SK-N-SH treated with all-trans-retinoic acid at 6 μM for 48 hours (cell line): ENCODE data around the gene HES3.

Experiments used
- ATAC-seq: fragments of 200-7000 bp; cut with Tn5 transposase; 3 replicates; pipeline ENCODE4 v1.9.1; 2020; ENCODE audit warnings: mild to moderate bottlenecking, moderate library complexity
- ARNTL ChIP-seq: fragments of 450-650 bp; formaldehyde crosslinking; IDR thresholded peaks from 2 replicates; pipeline ENCODE4 v1.5.0; 2020; ENCODE audit warnings: low read depth, mild to moderate bottlenecking, moderate library complexity, borderline replicate concordance
- BACH2 ChIP-seq: fragments of 250-450 bp; sonication (Bioruptor Pico); IDR thresholded peaks from 2 replicates; pipeline ENCODE4 v1.9.0; 2021; ENCODE audit warnings: mild to moderate bottlenecking, borderline replicate concordance
- CSDC2 ChIP-seq: fragments of 250-450 bp; sonication (Bioruptor Pico); IDR thresholded peaks from 2 replicates; pipeline ENCODE4 v1.5.0; 2020; ENCODE audit warnings: mild to moderate bottlenecking, moderate library complexity
- ESRRG ChIP-seq: fragments of 250-450 bp; sonication (Bioruptor Pico); IDR thresholded peaks from 2 replicates; pipeline ENCODE4 v1.6.1; 2021; ENCODE audit warnings: mild to moderate bottlenecking
- GLIS3 ChIP-seq: fragments of 250-450 bp; sonication (Bioruptor Pico); IDR thresholded peaks from 2 replicates; pipeline ENCODE4 v1.5.0; 2020; ENCODE audit warnings: mild to moderate bottlenecking, moderate library complexity
- ISL1 ChIP-seq: fragments of 250-450 bp; sonication (Bioruptor Pico); IDR thresholded peaks from 2 replicates; pipeline ENCODE4 v2.1.2; 2022; ENCODE audit warnings: mild to moderate bottlenecking, moderate library complexity
- OSR1 ChIP-seq: fragments of 250-450 bp; sonication (Bioruptor Pico); IDR thresholded peaks from 2 replicates; pipeline ENCODE4 v1.8.0; 2022; ENCODE audit warnings: moderate library complexity, mild to moderate bottlenecking, inconsistent platforms
- PPARA ChIP-seq: fragments of 250-450 bp; sonication (Bioruptor Pico); IDR thresholded peaks from 2 replicates; pipeline ENCODE4 v1.5.0; 2020; ENCODE audit warnings: mild to moderate bottlenecking, borderline replicate concordance
- RARB ChIP-seq: fragments of 250-450 bp; sonication (Bioruptor Pico); IDR thresholded peaks from 2 replicates; pipeline ENCODE4 v1.8.0; 2021; ENCODE audit warnings: mild to moderate bottlenecking, moderate library complexity
- SNAI2 ChIP-seq: fragments of 250-450 bp; sonication (Bioruptor Pico); IDR thresholded peaks from 2 replicates; pipeline ENCODE4 v1.5.0; 2020; ENCODE audit warnings: mild to moderate bottlenecking, moderate library complexity
- TCF4 ChIP-seq: fragments of 250-450 bp; sonication (Bioruptor Pico); IDR thresholded peaks from 2 replicates; pipeline ENCODE4 v1.8.0; 2021; ENCODE audit warnings: mild to moderate bottlenecking, moderate library complexity, borderline replicate concordance
- TOX ChIP-seq: fragments of 250-450 bp; sonication (Bioruptor Pico); IDR thresholded peaks from 2 replicates; pipeline ENCODE4 v1.8.0; 2021; ENCODE audit warnings: mild to moderate bottlenecking, moderate library complexity, borderline replicate concordance
- ZC3H10 ChIP-seq: fragments of 250-450 bp; sonication (Bioruptor Pico); IDR thresholded peaks from 2 replicates; pipeline ENCODE4 v1.5.1; 2021; ENCODE audit warnings: mild to moderate bottlenecking, moderate library complexity
- ZFP3 ChIP-seq: fragments of 250-450 bp; sonication (Bioruptor Pico); IDR thresholded peaks from 2 replicates; pipeline ENCODE4 v1.5.0; 2020; ENCODE audit warnings: mild to moderate bottlenecking, moderate library complexity
- ZFP30 ChIP-seq: fragments of 450-650 bp; formaldehyde crosslinking; IDR thresholded peaks from 2 replicates; pipeline ENCODE4 v1.5.0; 2022; ENCODE audit warnings: mild to moderate bottlenecking, moderate library complexity
- ZNF565 ChIP-seq: fragments of 450-650 bp; formaldehyde crosslinking; conservative IDR thresholded peaks from 2 replicates; pipeline ENCODE4 v1.5.0; 2020; ENCODE audit warnings: low read depth, mild to moderate bottlenecking, moderate library complexity
- ZNF70 ChIP-seq: fragments of 450-650 bp; formaldehyde crosslinking; IDR thresholded peaks from 2 replicates; pipeline ENCODE4 v1.5.0; 2020; ENCODE audit warnings: mild to moderate bottlenecking, moderate library complexity
- ZNF8 ChIP-seq: fragments of 450-650 bp; formaldehyde crosslinking; IDR thresholded peaks from 2 replicates; pipeline ENCODE4 v1.5.0; 2020; ENCODE audit warnings: mild to moderate bottlenecking, moderate library complexity
- TF ChIP-seq, protein P1 (sequence below): fragments of 250-450 bp; sonication (Bioruptor Pico); IDR thresholded peaks from 2 replicates; pipeline ENCODE4 v1.8.0; 2020; ENCODE audit warnings: mild to moderate bottlenecking, moderate library complexity, borderline replicate concordance
- TF ChIP-seq, protein P2 (sequence below): fragments of 250-450 bp; sonication (Bioruptor Pico); IDR thresholded peaks from 2 replicates; pipeline ENCODE4 v1.5.1; 2020; ENCODE audit warnings: low read depth, mild to moderate bottlenecking, moderate library complexity
- TF ChIP-seq, protein P3 (sequence below): fragments of 250-450 bp; sonication (Bioruptor Pico); IDR thresholded peaks from 2 replicates; pipeline ENCODE4 v1.8.0; 2021; ENCODE audit warnings: low read depth, mild to moderate bottlenecking, moderate library complexity, borderline replicate concordance
- TF ChIP-seq, protein P4 (sequence below): fragments of 250-450 bp; sonication (Bioruptor Pico); IDR thresholded peaks from 2 replicates; pipeline ENCODE4 v1.5.1; 2021; ENCODE audit warnings: mild to moderate bottlenecking, moderate library complexity
- TF ChIP-seq, protein P5 (sequence below): fragments of 250-450 bp; sonication (Bioruptor Pico); IDR thresholded peaks from 2 replicates; pipeline ENCODE4 v1.5.0; 2020; ENCODE audit warnings: mild to moderate bottlenecking, moderate library complexity

HES3 gene

DNA sequence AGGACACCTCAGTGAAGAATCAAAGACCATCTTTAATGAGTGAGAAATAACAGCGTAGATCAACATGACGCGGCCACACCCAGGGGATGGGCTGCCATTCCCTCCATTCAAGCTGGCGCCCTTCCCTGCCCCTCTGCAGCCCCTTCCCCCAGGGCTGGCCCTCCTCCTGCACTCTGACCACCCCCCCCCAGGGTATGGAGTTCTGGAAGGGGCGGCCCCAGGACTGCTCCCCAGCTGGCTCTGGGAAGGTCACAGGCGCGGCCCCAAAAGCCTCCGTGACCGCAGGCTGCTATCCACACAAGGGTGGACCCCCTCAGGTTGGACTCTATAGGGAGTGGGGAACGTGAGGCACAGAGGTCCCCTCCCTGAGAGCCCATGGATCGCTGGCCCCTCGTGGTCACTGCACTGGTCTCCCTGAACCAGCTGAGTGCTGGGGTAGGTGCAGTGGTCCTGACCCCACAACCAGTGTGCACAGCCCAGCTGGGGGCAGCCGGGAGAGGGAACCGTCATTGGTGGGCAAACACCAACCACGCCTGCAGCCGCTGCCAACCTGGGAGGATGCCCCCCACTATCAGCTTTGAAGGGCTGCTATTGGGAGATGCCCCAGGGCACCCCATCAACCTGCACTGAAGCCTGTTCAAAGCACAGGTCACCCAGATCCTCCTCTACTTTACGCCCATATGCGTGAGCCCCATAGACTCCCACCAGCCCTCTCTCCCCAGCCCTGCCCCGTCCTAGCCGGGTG is 33.0 kb downstream of the HES3 start:
- ATAC-seq = no peak
- TF ChIP-seq, protein P1, sequence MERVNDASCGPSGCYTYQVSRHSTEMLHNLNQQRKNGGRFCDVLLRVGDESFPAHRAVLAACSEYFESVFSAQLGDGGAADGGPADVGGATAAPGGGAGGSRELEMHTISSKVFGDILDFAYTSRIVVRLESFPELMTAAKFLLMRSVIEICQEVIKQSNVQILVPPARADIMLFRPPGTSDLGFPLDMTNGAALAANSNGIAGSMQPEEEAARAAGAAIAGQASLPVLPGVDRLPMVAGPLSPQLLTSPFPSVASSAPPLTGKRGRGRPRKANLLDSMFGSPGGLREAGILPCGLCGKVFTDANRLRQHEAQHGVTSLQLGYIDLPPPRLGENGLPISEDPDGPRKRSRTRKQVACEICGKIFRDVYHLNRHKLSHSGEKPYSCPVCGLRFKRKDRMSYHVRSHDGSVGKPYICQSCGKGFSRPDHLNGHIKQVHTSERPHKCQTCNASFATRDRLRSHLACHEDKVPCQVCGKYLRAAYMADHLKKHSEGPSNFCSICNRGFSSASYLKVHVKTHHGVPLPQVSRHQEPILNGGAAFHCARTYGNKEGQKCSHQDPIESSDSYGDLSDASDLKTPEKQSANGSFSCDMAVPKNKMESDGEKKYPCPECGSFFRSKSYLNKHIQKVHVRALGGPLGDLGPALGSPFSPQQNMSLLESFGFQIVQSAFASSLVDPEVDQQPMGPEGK (CRISPR knock-in tag) = no peak
- TF ChIP-seq SNAI2 (no peak), OSR1 (CRISPR knock-in tag) (no peak), ZC3H10 (CRISPR knock-in tag) (no peak), GLIS3 (CRISPR knock-in tag) (no peak), ARNTL (CRISPR knock-in tag) (no peak), CSDC2 (no peak), ZNF8 (CRISPR knock-in tag) (no peak), ZFP3 (no peak), PPARA (no peak), ISL1 (CRISPR knock-in tag) (no peak), ZNF70 (CRISPR knock-in tag) (no peak), ZNF565 (CRISPR knock-in tag) (no peak)
- TF ChIP-seq, protein P2, sequence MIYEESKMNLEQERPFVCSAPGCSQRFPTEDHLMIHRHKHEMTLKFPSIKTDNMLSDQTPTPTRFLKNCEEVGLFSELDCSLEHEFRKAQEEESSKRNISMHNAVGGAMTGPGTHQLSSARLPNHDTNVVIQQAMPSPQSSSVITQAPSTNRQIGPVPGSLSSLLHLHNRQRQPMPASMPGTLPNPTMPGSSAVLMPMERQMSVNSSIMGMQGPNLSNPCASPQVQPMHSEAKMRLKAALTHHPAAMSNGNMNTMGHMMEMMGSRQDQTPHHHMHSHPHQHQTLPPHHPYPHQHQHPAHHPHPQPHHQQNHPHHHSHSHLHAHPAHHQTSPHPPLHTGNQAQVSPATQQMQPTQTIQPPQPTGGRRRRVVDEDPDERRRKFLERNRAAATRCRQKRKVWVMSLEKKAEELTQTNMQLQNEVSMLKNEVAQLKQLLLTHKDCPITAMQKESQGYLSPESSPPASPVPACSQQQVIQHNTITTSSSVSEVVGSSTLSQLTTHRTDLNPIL = no peak
- TF ChIP-seq, all 23 proteins: peak for 0

DNA sequence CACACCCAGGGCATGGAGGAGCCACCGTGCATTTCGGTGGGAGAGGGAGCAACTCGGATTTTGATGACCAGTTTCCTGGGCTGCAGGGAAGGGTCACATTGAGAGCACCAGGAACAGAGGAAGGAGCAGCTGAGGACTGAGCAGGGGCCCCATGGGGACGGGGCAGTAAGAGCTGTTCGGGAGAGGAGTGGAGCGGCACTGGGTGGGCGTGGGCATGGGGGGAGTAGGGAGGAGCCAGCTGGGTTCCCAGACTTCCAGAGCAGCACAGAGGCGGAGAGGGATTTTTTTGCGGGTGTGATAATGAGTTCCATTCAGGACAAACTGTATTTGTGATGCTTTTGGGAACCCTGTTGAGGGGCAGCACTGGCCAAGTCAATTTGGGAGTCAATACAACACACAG is 34.3 kb downstream of the HES3 start:
- TF ChIP-seq BACH2 (CRISPR knock-in tag) = no peak
- no peak for TF ChIP-seq TOX (CRISPR knock-in tag)
- no peak for TF ChIP-seq ZFP3
- TF ChIP-seq, protein P2 = no peak
- TF ChIP-seq ZNF8 (CRISPR knock-in tag) = no peak
- TF ChIP-seq GLIS3 (CRISPR knock-in tag) = no peak
- no peak for TF ChIP-seq ZNF565 (CRISPR knock-in tag)
- TF ChIP-seq, protein P1 (CRISPR knock-in tag) = no peak
- TF ChIP-seq TCF4 = no peak
- TF ChIP-seq, all 23 proteins: peak for 0

DNA sequence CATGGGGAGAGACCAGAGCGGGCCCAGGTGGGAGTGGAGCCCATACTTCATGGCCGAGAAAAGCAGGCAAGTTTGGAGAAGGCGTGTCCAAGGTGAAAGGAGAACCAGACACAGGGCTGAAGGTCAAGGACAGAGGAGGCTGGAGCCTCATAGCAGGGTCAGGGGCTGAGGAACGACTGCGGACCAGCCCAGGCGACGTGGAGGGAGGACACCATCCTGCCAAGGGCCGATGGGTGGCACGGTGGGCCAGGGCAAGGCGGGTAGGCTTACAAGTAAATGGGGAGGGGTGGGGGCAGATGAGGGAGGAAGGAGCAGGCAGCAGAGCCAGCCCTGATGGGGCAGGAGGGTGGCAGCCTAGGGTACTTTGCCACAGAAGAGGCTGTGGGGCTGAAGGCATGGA is 35.1 kb downstream of the HES3 start:
- no peak for ATAC-seq
- TF ChIP-seq ZNF565 (CRISPR knock-in tag) = no peak
- TF ChIP-seq ZNF8 (CRISPR knock-in tag) = no peak
- TF ChIP-seq ZNF70 (CRISPR knock-in tag) = no peak
- TF ChIP-seq, protein P3, sequence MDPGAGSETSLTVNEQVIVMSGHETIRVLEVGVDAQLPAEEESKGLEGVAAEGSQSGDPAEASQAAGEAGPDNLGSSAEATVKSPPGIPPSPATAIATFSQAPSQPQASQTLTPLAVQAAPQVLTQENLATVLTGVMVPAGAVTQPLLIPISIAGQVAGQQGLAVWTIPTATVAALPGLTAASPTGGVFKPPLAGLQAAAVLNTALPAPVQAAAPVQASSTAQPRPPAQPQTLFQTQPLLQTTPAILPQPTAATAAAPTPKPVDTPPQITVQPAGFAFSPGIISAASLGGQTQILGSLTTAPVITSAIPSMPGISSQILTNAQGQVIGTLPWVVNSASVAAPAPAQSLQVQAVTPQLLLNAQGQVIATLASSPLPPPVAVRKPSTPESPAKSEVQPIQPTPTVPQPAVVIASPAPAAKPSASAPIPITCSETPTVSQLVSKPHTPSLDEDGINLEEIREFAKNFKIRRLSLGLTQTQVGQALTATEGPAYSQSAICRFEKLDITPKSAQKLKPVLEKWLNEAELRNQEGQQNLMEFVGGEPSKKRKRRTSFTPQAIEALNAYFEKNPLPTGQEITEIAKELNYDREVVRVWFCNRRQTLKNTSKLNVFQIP (CRISPR knock-in tag) = no peak
- TF ChIP-seq GLIS3 (CRISPR knock-in tag) = no peak
- TF ChIP-seq, protein P4, sequence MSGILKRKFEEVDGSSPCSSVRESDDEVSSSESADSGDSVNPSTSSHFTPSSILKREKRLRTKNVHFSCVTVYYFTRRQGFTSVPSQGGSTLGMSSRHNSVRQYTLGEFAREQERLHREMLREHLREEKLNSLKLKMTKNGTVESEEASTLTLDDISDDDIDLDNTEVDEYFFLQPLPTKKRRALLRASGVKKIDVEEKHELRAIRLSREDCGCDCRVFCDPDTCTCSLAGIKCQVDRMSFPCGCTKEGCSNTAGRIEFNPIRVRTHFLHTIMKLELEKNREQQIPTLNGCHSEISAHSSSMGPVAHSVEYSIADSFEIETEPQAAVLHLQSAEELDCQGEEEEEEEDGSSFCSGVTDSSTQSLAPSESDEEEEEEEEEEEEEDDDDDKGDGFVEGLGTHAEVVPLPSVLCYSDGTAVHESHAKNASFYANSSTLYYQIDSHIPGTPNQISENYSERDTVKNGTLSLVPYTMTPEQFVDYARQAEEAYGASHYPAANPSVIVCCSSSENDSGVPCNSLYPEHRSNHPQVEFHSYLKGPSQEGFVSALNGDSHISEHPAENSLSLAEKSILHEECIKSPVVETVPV (CRISPR knock-in tag) = no peak
- TF ChIP-seq, protein P5, sequence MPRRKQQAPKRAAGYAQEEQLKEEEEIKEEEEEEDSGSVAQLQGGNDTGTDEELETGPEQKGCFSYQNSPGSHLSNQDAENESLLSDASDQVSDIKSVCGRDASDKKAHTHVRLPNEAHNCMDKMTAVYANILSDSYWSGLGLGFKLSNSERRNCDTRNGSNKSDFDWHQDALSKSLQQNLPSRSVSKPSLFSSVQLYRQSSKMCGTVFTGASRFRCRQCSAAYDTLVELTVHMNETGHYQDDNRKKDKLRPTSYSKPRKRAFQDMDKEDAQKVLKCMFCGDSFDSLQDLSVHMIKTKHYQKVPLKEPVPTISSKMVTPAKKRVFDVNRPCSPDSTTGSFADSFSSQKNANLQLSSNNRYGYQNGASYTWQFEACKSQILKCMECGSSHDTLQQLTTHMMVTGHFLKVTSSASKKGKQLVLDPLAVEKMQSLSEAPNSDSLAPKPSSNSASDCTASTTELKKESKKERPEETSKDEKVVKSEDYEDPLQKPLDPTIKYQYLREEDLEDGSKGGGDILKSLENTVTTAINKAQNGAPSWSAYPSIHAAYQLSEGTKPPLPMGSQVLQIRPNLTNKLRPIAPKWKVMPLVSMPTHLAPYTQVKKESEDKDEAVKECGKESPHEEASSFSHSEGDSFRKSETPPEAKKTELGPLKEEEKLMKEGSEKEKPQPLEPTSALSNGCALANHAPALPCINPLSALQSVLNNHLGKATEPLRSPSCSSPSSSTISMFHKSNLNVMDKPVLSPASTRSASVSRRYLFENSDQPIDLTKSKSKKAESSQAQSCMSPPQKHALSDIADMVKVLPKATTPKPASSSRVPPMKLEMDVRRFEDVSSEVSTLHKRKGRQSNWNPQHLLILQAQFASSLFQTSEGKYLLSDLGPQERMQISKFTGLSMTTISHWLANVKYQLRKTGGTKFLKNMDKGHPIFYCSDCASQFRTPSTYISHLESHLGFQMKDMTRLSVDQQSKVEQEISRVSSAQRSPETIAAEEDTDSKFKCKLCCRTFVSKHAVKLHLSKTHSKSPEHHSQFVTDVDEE (CRISPR knock-in tag) = no peak
- TF ChIP-seq ZFP30 (CRISPR knock-in tag) = no peak
- no peak for TF ChIP-seq RARB (CRISPR knock-in tag)
- TF ChIP-seq ZC3H10 (CRISPR knock-in tag) = no peak
- TF ChIP-seq ESRRG (CRISPR knock-in tag) = no peak
- no peak for TF ChIP-seq TCF4
- no peak for TF ChIP-seq TOX (CRISPR knock-in tag)
- no peak for TF ChIP-seq PPARA
- TF ChIP-seq BACH2 (CRISPR knock-in tag) = no peak
- no peak for TF ChIP-seq OSR1 (CRISPR knock-in tag)
- TF ChIP-seq ARNTL (CRISPR knock-in tag) = no peak

More for the DNA sequence above, 34.3 kb downstream of the HES3 start:
- no peak for ATAC-seq
